DMS79 (cell line): ENCODE data around the gene STARD3NL.
"Not testable (repeated sequence)": the region's sequence is repeated elsewhere in the genome, so short reads cannot be mapped to it uniquely, and the experiment has no call there.

Experiments
- DNase-seq: peaks from one replicate; lab custom pipeline; 2025; lab: John Stamatoyannopoulos, UW

STARD3NL gene

DNA sequence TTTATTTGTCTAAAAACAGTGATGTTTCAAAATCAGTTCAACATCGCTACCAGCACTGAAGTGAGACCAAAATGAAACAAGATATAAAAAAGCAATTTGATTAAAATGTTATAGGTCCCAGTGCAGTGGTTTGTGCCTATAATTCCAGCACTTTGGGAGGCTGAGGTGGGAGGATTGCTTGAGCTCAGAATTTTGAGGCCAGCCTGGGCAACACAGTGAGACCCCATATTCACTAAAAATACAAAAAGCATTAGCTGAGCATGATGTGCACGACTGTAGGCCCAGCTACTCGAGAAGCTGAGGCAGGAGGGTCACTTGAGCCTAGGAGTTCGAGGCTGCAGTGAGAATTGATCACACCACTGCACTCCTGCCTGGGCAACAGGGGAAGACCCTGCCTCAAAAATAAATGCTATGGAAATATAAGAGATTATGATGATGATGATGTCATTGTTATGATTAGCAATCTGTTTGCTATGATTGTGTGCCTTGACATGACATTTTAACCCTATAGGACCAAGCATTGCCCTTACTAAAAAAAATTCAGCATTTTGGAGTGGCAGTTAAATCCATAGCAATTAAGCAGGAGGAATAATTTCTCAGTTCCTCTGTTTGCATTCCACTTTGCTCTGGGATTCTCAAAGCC, 91.8 kb downstream of the STARD3NL start:
- not testable (repeated sequence) for DNase-seq

DNA sequence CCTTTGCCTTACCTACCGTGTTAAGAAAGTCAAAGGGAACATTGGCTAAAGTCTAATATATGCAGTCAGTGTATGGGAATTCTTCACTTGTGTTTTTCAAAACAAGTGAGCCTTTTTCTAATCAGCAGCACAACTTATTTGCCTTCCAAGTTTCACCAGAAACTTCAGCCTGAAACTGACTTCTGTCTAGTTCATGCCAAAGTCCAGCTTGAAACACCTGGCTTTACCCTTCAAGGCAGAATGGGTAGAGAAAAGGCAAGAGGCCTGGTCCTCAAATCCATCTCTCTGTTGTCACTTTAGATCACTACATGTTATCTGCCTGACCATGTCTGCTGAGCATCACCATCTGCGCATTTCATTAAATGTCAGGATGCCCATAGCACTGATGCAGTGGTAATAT, 92.4 kb downstream of the STARD3NL start:
- DNase-seq = not testable (repeated sequence)

DNA sequence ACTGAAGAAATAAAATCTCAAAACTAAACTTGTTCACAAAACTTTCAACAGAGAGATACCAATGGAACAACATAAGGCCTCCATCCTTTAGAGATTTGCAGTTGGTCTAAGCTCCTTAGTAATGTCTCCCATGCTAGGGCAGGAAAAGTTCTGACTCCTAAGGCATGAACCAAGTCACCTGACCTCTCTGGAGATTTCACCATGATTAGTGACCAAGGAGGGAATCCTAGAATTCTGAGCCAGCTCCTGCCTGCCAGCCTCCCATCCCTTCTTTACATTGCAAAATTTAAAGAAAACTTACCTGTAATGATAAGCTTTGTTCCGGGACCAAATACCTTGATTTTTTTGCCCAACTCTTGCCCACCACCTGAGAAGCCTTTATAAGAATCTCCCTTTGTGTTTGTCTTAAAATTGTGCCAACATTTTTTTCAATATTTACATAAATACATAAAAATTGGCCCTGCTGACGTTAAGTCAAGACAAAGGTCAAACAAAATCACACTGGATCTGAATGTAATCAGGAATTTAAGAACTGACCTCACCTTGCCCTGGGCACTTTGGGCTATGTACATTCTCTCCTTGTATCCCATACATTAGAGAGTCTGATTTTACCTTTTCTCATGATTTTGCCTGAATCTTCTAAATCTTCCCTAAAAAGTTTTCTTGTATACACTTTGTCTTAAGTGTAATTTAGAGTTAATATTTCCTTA, 95.4 kb downstream of the STARD3NL start, which contains the start of gene TARP:
TSS of gene TARP (minus strand) at position 351 of the 710 bp plus-strand sequence.
- DNase-seq = no peak

DNA sequence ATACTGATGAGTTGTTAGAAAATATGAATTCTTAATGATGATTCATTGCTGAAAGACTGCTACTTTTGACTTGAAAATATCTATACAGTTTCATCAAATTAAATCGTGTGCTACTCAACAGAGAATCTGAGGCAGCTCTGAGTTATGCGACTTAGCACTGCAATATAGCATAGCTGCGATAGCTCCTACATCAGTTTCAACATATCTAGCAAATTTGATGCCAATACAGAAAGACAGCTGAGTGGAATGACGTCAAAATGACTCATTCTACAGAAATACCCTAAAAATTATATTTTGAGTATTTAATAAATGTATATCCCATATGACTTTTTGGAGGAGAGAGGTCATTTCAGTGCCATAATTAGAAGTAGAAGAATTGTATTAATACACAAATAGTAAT, 96.4 kb downstream of the STARD3NL start:
- DNase-seq = no peak

DNA sequence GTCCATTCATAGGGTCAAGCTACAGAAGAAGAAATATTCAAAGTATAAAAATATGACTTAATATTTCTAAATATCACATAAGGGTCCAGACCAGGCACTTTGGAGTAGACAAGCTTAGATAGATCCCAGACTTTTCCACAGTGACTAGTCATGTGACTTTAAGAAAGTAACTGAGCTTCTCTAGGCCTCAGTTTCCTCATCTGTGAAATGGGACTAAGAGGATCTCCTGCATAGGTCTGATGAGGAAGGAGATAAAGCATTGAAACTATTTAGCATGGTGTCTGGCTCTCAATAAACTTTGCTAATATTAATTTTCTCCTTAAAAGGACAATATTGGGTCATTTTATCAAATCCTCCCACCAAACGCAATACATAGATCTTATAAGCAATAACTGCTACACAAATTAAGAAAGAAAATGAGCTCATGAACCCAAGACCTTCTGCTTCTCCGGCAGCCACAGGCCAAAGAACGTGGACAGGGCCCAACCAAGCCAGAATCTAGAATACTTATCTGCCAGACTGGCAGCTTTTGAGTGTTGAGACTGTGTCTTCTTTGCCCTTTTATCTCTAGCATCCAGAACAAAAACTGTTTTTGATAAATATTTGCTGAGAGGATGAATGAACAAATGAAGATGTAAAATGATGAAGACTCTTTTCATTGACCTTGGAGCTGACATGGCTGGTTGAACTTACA, 97.0 kb downstream of the STARD3NL start:
- DNase-seq = no peak

DNA sequence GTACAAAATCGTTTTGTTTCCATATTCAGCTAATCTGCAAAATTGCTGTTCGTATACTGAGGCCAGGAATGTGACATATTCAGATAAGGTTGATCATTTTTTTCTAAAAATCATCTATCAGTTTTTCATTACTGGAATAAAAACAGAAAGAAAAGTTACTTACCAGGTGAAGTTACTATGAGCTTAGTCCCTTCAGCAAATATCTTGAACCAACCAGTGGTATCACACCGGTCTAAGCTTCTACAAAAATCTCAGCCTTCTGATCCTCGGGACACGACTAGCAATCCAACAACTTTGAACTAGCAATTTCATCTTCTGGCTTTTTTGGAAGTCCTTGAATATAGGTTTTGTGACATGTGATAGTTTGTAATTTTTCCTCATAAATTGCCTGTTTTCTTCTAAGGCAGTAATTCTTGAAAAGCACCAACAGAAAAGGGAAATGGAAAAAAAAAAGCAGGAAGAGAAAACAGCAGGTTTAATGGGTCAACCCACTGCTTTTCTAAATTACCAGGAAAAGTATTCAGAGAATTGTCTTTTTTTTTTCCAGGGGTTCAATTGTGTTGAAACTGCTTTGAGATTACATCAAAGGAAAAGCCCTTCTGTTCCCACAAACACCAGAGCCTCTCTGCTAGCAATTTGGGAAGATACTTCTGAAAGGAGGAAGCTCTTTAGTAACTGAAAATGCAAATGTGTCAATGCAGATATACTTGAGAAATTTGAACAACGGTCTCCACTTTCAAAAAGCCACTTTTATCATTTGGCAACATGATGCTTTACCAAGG, 98.2 kb downstream of the STARD3NL start:
- DNase-seq = no peak

DNA sequence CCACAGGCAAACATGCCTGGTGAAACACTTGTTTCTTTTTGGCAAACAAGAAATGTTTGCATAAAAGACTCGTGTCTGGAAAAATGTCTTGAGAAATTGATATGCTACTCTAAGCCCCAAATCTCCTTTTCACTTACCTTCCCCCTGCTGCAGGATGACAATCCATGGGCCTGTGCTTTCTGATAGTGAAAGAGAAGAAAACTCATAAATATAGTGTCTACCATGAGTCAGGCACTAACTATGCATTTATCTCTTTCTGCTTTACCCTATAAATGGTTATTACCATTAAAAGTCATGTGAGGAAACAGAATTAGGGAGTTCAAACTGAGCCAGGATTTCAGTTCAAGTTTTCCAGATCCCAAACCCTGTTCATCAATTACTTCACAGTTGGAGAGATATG, 102.0 kb downstream of the STARD3NL start:
- no peak for DNase-seq
